Activated CD4-positive, alpha-beta T cell treated with anti-CD3 and anti-CD28 coated beads for 24 hours (primary cell): ENCODE results near the gene FANK1.

Source experiments
- DNase-seq, 2 donors: peaks; one replicate each; pipeline ENCODE4 v3.0.0-alpha.2; 2020; ENCODE audit warnings: low read depth in 2 of 2

FANK1 gene, protein sequence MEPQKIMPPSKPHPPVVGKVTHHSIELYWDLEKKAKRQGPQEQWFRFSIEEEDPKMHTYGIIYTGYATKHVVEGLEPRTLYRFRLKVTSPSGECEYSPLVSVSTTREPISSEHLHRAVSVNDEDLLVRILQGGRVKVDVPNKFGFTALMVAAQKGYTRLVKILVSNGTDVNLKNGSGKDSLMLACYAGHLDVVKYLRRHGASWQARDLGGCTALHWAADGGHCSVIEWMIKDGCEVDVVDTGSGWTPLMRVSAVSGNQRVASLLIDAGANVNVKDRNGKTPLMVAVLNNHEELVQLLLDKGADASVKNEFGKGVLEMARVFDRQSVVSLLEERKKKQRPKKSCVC

GRCh38 chr10:125896088-125896934, at the start of gene FANK1:
Gene FANK1 (plus strand): TSS chr10:125896564. CDS start chr10:125896643, 79 bp downstream.
- DNase-seq, result peak; percentile 62 to 76

- DNase-seq, result no peak
These were observed 49.5 kb upstream of the FANK1 start for GRCh38 chr10:125846894-125847293.

DNA sequence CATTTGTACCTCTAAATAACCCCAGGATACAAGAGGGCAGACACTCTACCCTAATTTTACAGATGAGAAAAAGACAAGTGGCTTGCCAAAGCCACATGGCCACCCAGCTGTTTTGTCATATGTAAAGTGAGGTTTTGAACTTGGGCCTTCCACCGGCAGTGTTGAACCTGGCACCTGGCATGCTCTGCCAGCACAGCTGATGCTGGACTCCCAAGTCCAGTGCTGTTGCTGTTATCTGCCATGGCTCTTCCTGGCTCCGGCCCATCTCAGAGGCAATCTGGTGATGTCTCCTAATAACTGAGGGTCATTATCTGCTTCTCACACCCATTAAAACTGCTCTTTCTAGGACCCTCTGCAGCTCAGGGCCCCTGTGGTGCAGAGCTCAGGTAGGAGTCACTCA, 48.0 kb upstream of the FANK1 start:
- no peak for DNase-seq

DNA sequence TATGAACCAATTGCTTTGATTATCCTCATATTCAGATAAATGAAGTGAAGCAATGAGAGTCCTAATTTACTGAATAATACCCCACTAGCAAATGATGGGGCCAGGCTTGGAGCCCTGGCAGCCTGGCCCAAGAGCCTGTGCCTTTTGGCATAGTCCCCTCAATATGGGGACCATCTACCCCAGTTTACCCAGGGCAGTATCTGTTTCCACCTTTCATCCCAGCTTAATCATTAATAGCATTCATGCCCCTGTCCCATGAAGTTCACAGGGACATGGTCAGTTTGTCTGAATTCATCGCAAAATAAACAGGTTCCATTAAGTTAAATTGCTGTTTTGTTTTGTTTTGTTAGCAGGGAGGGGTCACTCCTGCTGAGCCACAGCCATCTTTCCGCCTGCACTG, 47.5 kb upstream of the FANK1 start:
- DNase-seq, result no peak

DNA sequence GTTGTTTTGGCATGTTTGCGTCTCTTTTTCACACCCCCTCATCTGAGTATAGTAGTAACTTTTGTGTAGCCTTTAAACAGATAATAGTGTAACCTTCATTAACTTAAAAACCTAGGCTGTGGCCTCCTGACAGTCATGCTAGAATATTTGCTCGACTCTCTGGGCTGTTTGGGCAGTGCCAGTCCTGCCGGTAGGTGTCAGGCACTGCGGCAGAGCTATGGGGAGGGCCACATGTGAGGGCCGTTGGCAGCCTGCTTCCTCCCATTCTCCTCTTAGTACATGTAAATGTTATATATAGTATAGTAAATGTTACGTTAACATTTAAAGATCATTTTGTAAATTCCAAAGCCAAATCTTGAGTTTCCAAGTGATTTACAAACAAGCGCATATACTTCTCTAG, 46.9 kb upstream of the FANK1 start:
- DNase-seq, result no peak

- DNase-seq, result no peak
These were observed 45.3 kb upstream of the FANK1 start for GRCh38 chr10:125850766-125851731.

DNA sequence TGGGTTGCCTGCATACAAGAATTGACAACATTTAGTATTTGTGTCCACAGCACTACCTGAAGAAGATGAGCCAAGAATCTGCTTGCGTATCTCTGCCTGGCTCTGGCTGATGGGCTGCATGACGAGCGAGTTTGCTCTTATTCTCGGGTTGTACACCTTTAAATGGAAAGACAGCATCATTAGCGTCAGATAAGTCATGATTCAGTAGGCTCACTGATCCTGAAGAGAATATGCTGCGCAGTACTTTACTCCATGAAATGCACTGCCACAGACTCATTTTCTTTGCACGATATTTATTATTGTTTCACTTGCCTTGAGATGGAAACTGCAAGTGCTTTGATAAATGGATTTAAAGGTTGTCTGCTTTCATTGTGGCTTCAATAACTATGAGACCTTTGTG, 43.9 kb upstream of the FANK1 start:
- DNase-seq, result no peak

DNA sequence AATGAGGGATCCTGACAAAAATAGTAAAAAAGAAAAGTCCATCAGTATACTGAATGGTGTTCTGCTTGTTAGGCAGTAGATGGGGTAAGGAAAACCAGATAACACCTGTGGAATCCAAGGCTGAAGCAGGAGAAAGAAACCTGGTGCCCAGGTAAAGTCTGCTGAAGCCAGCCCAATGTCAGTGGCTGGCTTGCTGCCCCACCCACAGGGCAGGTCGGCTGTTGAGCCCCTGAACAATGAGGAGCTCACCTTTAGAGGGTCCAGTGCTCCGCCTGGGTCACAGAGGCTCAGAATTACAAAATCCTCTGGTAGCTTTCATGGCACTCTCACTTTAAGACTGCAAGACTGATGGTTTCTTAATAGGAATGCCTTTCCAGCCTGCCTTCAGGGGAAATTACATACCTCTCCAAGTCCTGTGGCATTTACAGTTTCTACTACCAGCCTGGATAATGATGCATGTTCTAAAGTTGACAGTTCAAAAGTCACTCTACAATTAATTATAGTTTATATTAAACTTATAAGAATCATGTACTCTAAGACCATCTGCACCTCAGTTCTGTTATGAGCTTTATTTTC, 39.1 kb upstream of the FANK1 start:
- DNase-seq, result no peak

DNA sequence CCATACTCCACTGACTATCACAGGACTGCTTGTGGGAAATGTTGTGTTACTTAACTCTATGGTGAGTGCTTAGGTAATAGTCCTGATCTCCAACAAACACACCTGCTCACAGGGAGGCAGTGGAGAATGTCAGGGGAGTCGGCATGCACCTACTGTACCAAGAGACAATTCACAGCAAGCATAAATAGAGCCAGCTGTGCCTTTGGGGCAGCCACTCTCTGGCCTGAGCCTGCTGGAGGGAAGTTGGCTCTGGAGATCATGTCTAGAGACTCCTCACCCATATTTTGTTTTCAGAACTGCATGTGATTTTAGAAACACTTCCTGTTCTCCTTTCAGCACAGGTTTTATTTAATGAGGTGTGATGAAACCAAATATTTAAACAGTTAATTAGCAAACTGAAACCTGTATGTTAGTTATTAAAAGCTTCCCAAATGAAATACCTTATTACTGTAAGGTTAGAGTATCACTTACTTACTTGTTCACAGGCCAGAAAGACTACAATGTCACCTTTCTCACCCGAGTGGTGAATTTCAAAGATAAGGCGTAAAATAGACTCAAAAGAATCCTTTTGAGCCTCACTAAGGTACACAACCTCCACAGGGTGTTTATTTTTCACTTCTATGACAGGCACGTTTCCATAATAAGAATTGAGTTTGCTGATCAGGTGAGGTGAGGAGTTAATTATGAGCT, 37.1 kb upstream of the FANK1 start:
- no peak for DNase-seq

GRCh38 chr10:125865120-125865519, 31.2 kb upstream of the FANK1 start:
- DNase-seq, result no peak

GRCh38 chr10:125866421-125867029, 29.8 kb upstream of the FANK1 start:
- DNase-seq, result no peak

DNA sequence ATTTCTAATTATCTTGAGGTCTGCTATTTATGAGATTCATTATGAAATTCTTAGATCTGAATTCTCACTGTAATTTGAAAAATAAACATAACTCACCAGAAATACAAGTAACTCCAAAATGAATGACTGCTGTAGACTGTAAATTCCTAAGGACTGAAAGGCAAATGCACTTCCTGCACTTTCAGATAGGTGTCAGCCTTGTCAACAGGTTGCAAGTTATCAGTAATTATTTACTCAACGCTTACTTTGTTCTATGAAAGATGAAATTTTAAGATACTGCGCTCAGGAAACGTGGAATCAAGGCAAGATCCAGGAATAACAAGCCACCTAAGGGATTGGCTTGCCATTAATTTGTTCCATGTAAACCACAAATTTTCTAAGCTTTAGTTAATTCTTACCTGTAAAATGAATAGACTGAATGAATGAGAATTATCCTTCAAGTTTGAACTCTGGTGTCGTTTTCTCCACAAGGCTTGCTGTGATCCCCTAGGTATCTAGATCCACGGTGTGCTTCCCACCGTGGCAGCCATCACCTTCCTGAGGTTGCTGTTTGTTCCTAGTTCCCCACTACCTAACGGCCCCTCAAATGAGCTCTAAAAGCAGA, 27.9 kb upstream of the FANK1 start:
- DNase-seq, result no peak

GRCh38 chr10:125871338-125871737, 25.0 kb upstream of the FANK1 start:
- DNase-seq, result no peak

DNA sequence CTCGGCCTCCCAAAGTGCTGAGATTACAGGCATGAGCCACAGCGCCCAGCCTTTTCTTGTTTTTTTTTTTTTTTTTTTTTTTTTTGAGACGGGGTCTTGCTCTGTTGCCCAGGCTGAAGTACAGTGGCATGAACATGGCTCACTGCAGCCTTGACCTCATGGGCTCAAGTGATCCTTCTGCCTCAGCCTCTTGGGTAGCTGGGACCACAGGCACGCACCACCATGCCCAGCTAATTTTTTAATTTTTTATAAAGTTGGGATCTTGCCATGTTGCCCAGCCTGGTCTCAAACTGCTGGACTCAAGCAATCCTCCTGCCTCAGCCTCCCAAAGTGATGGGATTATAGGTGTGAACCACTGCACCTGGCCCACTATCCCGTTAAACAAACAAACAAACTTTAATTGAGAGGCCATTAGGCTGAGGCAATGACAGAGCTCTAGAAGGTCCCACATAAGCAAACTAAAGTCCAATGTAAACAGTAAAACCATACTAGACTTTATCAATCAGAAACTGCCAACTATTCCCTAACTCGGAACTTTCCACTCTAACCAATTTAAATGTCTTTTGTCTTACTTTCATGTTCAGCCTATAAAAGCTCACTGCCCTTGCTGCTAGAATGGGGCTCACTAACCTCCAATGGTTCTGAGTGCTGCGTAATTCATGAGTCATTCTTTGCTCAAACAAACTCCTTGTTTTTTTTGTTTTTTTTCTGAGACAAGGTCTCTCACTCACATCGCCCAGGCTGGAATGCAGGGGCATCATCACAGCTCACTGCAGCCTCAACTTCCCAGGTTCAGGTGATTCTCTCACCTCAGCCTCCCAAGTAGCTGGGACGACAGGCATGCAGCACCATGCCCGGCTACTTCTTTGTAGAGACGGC, 17.2 kb upstream of the FANK1 start:
- DNase-seq, result no peak

GRCh38 chr10:125880719-125881118, 15.6 kb upstream of the FANK1 start:
- DNase-seq, result no peak

DNA sequence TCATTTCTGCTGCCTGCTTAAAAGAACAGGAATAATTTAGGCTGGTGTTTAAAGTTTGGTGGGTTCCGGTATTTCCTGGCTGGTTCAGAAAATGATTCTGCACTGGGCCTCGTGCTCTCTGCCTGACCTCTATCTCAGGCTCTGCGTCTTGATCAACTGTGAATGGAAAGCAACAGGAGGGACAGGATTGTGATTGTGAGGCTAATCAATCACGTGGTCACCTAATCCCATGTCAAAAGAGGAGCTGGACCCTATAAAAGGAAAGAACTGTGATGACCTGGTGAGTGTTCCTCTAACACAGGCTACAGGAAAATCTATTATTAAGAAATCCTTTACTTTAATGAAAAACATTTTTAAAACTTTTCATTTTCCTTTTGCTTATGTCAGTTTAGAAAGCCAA, 15.2 kb upstream of the FANK1 start, which contains the start of gene DHX32:
DHX32 (minus strand) TSS at position 101 of the 400 bp plus-strand sequence. CDS start 468 bp downstream, outside the sequence.
- no peak for DNase-seq

GRCh38 chr10:125882596-125882995, 13.8 kb upstream of the FANK1 start:
- DNase-seq, result no peak

DNA sequence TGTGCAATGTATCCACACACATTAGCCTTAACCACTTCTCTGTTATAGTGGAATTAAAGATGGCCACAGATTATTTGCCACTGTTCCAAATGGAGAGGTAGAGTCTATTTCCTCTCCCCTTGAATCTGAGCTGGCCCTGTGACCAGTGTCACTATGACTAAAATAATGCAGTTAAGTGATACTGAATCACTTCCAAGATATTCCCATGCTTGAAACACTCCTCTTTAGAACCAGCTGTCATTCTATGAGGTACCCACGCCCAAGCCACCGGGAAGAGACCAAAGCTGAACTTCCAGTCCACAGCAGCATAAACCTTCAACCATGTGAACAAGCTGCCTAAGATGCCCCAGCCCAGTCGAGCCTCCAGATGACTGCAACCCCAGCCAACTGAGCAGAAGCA, 13.2 kb upstream of the FANK1 start:
- no peak for DNase-seq
